WTC11 (cell line): ENCODE data around the gene NUP85.
"Not testable (repeated sequence)": the region's sequence is repeated elsewhere in the genome, so short reads cannot be mapped to it uniquely, and the experiment has no call there.

ENCODE experiments used
- ATF3 ChIP-seq: sonication (generic); formaldehyde crosslinking; conservative IDR thresholded peaks from 2 replicates; pipeline ENCODE4 v1.8.1; 2022; ENCODE audit warnings: mild to moderate bottlenecking, missing genetic modification reagents
- CTCF ChIP-seq: fragments of 200-600 bp; IDR thresholded peaks from 2 replicates; pipeline ENCODE4 v1.8.0; 2022; ENCODE audit warnings: antibody characterized with exemption
- E2F1 ChIP-seq: sonication (generic); formaldehyde crosslinking; IDR thresholded peaks from 2 replicates; pipeline ENCODE4 v1.8.0; 2022; ENCODE audit warnings: mild to moderate bottlenecking, missing genetic modification reagents
- FOXJ3 ChIP-seq: sonication (generic); formaldehyde crosslinking; IDR thresholded peaks from 2 replicates; pipeline ENCODE4 v1.9.0; 2021; ENCODE audit warnings: missing genetic modification reagents, mild to moderate bottlenecking, borderline replicate concordance
- FOXK1 ChIP-seq: sonication (generic); formaldehyde crosslinking; IDR thresholded peaks from 2 replicates; pipeline ENCODE4 v1.8.0; 2022; ENCODE audit warnings: mild to moderate bottlenecking, moderate library complexity, missing genetic modification reagents
- FOXP1 ChIP-seq: sonication (generic); formaldehyde crosslinking; IDR thresholded peaks from 2 replicates; pipeline ENCODE4 v1.8.0; 2022; ENCODE audit warnings: missing genetic modification reagents, mild to moderate bottlenecking, moderate library complexity, borderline replicate concordance
- JUN ChIP-seq: sonication (generic); formaldehyde crosslinking; IDR thresholded peaks from 2 replicates; pipeline ENCODE4 v1.8.0; 2023; ENCODE audit warnings: mild to moderate bottlenecking, missing genetic modification reagents
- MAX ChIP-seq: sonication (generic); formaldehyde crosslinking; IDR thresholded peaks from 2 replicates; pipeline ENCODE4 v1.8.0; 2022; ENCODE audit warnings: mild to moderate bottlenecking, missing genetic modification reagents
- NFATC4 ChIP-seq: fragments of 250-450 bp; sonication (Bioruptor Pico); IDR thresholded peaks from 2 replicates; pipeline ENCODE4 v1.9.0; 2021; ENCODE audit warnings: mild to moderate bottlenecking
- RORB ChIP-seq: fragments of 250-450 bp; sonication (Bioruptor Pico); IDR thresholded peaks from 2 replicates; pipeline ENCODE4 v1.9.0; 2021; ENCODE audit warnings: mild to moderate bottlenecking
- USF1 ChIP-seq: sonication (generic); formaldehyde crosslinking; IDR thresholded peaks from 2 replicates; pipeline ENCODE4 v1.8.0; 2022; ENCODE audit warnings: mild to moderate bottlenecking, missing genetic modification reagents
- ZNF121 ChIP-seq: sonication (generic); formaldehyde crosslinking; IDR thresholded peaks from 2 replicates; pipeline ENCODE4 v1.8.0; 2023; ENCODE audit warnings: missing genetic modification reagents

GRCh38 chr17:75257228-75257627 is 51.7 kb downstream of the NUP85 start:
- not testable (repeated sequence) for TF ChIP-seq CTCF; RORB; JUN (CRISPR knock-in tag); ZNF121 (CRISPR knock-in tag); USF1; NFATC4; FOXJ3 (CRISPR knock-in tag); FOXK1 (CRISPR knock-in tag); MAX (CRISPR knock-in tag); E2F1; FOXP1; ATF3 (CRISPR knock-in tag)
